Keratinocyte (primary cell): ENCODE results near the gene NCF2. TPM values are rescaled to one million over a fixed set of nuclear protein-coding genes. Genes with fewer than 3 reads are reported as not detected.

Experiments used
- DNase-seq: peaks from one replicate; pipeline ENCODE4 v3.0.0-alpha.2; 2011; ENCODE audit warnings: low read depth, missing footprints, low spot score
- FAIRE-seq: peaks from 2 replicates; lab custom pipeline; 2011; peaks lifted over from hg19 to GRCh38; lab: Jason Lieb, UNC
- H2AFZ ChIP-seq: 2 replicates; pipeline ENCODE4 v1.6.0; 2012; ENCODE audit warnings: low read length, control low read depth, inconsistent platforms; ENCODE audit not compliant: control insufficient read depth
- H3K27ac ChIP-seq: 2 replicates; pipeline ENCODE4 v1.5.1; 2011; ENCODE audit warnings: low read length; ENCODE audit not compliant: control insufficient read depth, insufficient read depth
- H3K27me3 ChIP-seq: 3 replicates; pipeline ENCODE4 v1.6.0; 2011; ENCODE audit warnings: low read length; ENCODE audit not compliant: control insufficient read depth, insufficient read depth; ENCODE audit errors: extremely low read depth
- H3K36me3 ChIP-seq, 2 experiments: 2 replicates in 1 of 2; 3 replicates in 1 of 2; pipeline ENCODE4 v1.5.1; 2011; ENCODE audit warnings: low read length in 2 of 2, mild to moderate bottlenecking in 1 of 2; ENCODE audit not compliant: control insufficient read depth in 2 of 2, insufficient read depth in 2 of 2; ENCODE audit errors: extremely low read depth in 1 of 2
- H3K4me1 ChIP-seq: 3 replicates; pipeline ENCODE4 v1.5.1; 2011; ENCODE audit warnings: low read length; ENCODE audit not compliant: control insufficient read depth, insufficient read depth; ENCODE audit errors: extremely low read depth
- H3K4me2 ChIP-seq: 3 replicates; pipeline ENCODE4 v1.6.0; 2011; ENCODE audit warnings: low read depth, low read length; ENCODE audit not compliant: control insufficient read depth, insufficient read depth; ENCODE audit errors: extremely low read depth
- H3K4me3 ChIP-seq, 3 experiments: fragments of 200-600 bp in 1 of 3; sonication (generic) in 1 of 3; 2 replicates in 2 of 3; 3 replicates in 1 of 3; pipeline ENCODE4 v1.5.1; 2011 to 2016; ENCODE audit warnings: low read length in 3 of 3, mild to moderate bottlenecking in 3 of 3, control low read depth in 2 of 3, inconsistent platforms in 1 of 3, low read depth in 1 of 3, mixed read lengths in 1 of 3, mixed run types in 1 of 3, moderate library complexity in 1 of 3; ENCODE audit not compliant: control insufficient read depth in 2 of 3, insufficient read depth in 2 of 3; ENCODE audit errors: extremely low read depth in 1 of 3
- H3K79me2 ChIP-seq: 2 replicates; pipeline ENCODE4 v1.6.0; 2012; ENCODE audit warnings: low read length; ENCODE audit not compliant: control insufficient read depth, insufficient read depth
- H3K9ac ChIP-seq: 3 replicates; pipeline ENCODE4 v1.6.0; 2011; ENCODE audit warnings: low read length; ENCODE audit not compliant: control insufficient read depth, insufficient read depth; ENCODE audit errors: extremely low read depth
- H3K9me1 ChIP-seq: 3 replicates; pipeline ENCODE4 v1.6.0; 2011; ENCODE audit warnings: low read length; ENCODE audit not compliant: control insufficient read depth, insufficient read depth; ENCODE audit errors: extremely low read depth
- H3K9me3 ChIP-seq: 2 replicates; pipeline ENCODE4 v1.5.1; 2012; ENCODE audit warnings: low read depth, low read length; ENCODE audit not compliant: control insufficient read depth
- H4K20me1 ChIP-seq: 3 replicates; pipeline ENCODE4 v1.6.0; 2011; ENCODE audit warnings: low read length; ENCODE audit not compliant: control insufficient read depth, insufficient read depth; ENCODE audit errors: extremely low read depth
- EZH2 ChIP-seq: IDR thresholded peaks from one replicate; pipeline ENCODE4 v1.6.1; 2012; ENCODE audit warnings: inconsistent platforms, mild to moderate bottlenecking, low read length, moderate library complexity
- dilution Hi-C: fragments of 300-500 bp; cut with MboI; formaldehyde crosslinking; loops from one replicate; pipeline ENCODE4 v1.7.0; 2020; ENCODE audit warnings: low sequenced_read_pairs; ENCODE audit not compliant: extremely low pct_ligation_motif_present
- polyA plus RNA-seq, 5 experiments: library from polyadenylated mRNA; depleted of rRNA in 3 of 5; stranded (reverse) in 3 of 5; stranded (forward) in 1 of 5; unstranded in 1 of 5; fragments of >200 nt; gene quantifications; 1 replicate in 1 of 5; 2 replicates in 3 of 5; 3 replicates in 1 of 5; pipeline versions ENCODE4 v1.2.1 to v1.2.3, GENCODE V29; 2011 to 2012; ENCODE audit warnings: missing spikeins in 2 of 5, low read depth in 1 of 5, low replicate concordance in 1 of 5
- TF ChIP-seq, protein P1 (sequence below), 3 experiments: IDR thresholded peaks in 1 of 3; conservative IDR thresholded peaks in 1 of 3; optimal IDR thresholded peaks in 1 of 3; 2 replicates in 2 of 3; 3 replicates in 1 of 3; pipeline versions ENCODE3 to v1.5.1; 2011; ENCODE audit warnings: low read length in 3 of 3, mild to moderate bottlenecking in 3 of 3, moderate library complexity in 2 of 3, control low read depth in 1 of 3, inconsistent platforms in 1 of 3; ENCODE audit not compliant: insufficient read depth in 2 of 3; ENCODE audit errors: extremely low read depth in 1 of 3

Gene NCF2
- polyA plus RNA-seq, 1 donor (not counting 4 experiments of a cell fraction or from before 2014, with no cell fraction given): 9.2 TPM

- Histone ChIP-seq H3K27ac (no peak overlapping the region), H3K36me3 (peaks cover 0 to 6% of the 10 kb centered on the region in 2 experiments), H3K27me3 (no peaks in the 10 kb centered on the region), H2AFZ (peak overlapping the region; percentile 27), H3K4me1 (peaks cover 23% of the 10 kb centered on the region), H3K9me3 (no peaks in the 10 kb centered on the region), H3K4me3 (peak overlapping the region in 1 of 3 experiments; percentile 84), H3K79me2 (peaks cover 34% of the 10 kb centered on the region), H3K9ac (no peak overlapping the region), H3K9me1 (no peaks in the 10 kb centered on the region), H4K20me1 (no peaks in the 10 kb centered on the region), H3K4me2 (peak overlapping the region; percentile 96)
- FAIRE-seq: no peak
- TF ChIP-seq, protein P1, sequence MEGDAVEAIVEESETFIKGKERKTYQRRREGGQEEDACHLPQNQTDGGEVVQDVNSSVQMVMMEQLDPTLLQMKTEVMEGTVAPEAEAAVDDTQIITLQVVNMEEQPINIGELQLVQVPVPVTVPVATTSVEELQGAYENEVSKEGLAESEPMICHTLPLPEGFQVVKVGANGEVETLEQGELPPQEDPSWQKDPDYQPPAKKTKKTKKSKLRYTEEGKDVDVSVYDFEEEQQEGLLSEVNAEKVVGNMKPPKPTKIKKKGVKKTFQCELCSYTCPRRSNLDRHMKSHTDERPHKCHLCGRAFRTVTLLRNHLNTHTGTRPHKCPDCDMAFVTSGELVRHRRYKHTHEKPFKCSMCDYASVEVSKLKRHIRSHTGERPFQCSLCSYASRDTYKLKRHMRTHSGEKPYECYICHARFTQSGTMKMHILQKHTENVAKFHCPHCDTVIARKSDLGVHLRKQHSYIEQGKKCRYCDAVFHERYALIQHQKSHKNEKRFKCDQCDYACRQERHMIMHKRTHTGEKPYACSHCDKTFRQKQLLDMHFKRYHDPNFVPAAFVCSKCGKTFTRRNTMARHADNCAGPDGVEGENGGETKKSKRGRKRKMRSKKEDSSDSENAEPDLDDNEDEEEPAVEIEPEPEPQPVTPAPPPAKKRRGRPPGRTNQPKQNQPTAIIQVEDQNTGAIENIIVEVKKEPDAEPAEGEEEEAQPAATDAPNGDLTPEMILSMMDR (optimal IDR thresholded peaks at IDR 0.05 in 1 of 3, IDR thresholded peaks at IDR 0.05 in 1 of 3, conservative IDR thresholded peaks at IDR 0.05 in 1 of 3; ENCODE audit: extremely low read depth in 1 of 3, insufficient read depth in 2 of 3, low read length in 3 of 3): no peak
- TF ChIP-seq EZH2: no peak
- DNase-seq: no peak
- dilution Hi-C loops: no loop called here
These were observed 46.5 kb upstream of the NCF2 start for GRCh38 chr1:183636783-183637182.

DNA sequence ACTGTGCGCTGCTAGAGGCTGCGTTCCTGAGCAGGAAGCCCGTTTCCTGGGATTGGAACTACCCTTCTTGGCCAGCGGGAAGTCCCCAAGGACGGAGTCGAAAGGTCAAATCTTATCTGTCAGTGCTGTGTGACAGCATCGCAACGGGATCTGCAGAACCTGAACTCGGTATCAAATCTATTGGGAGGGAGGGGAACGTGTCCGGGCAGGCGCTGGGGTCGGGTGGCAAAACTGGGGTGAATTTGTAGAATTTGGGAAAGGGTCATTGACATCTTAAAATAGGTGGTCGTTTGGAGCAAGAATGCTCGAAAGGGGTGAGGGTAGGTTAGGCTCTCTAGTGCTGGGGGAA lies 46.0 kb upstream of the NCF2 start:
- dilution Hi-C loops: no loop called here
- no peaks in the 10 kb centered on the region for H4K20me1 ChIP-seq
- H3K9ac ChIP-seq: peak overlapping the region; percentile 61
- peak overlapping the region; percentile 96 for H3K4me2 ChIP-seq
- DNase-seq (no peak), FAIRE-seq (no peak)
- H3K9me3 ChIP-seq: no peaks in the 10 kb centered on the region
- peaks cover 26% of the 10 kb centered on the region for H3K4me1 ChIP-seq
- peaks cover under 1 to 8% of the 10 kb centered on the region in 2 experiments for H3K36me3 ChIP-seq
- H3K9me1 ChIP-seq: no peaks in the 10 kb centered on the region
- TF ChIP-seq, protein P1 (optimal IDR thresholded peaks at IDR 0.05 in 1 of 3, IDR thresholded peaks at IDR 0.05 in 1 of 3, conservative IDR thresholded peaks at IDR 0.05 in 1 of 3; ENCODE audit: extremely low read depth in 1 of 3, insufficient read depth in 2 of 3, low read length in 3 of 3): no peak
- no peak for TF ChIP-seq EZH2
- H3K4me3 ChIP-seq: peak overlapping the region; percentile 73 to 90 (median 84)
- H3K79me2 ChIP-seq: peaks cover 36% of the 10 kb centered on the region
- peak overlapping the region; percentile 98 for H2AFZ ChIP-seq
- peak overlapping the region; percentile 18 for H3K27ac ChIP-seq
- H3K27me3 ChIP-seq: no peaks in the 10 kb centered on the region
